Left lung (tissue), 14 donors: Measurements from ENCODE around the gene CBLL2. TPM values are rescaled to one million over a fixed set of nuclear protein-coding genes. Genes with fewer than 3 reads are reported as not detected.

ENCODE experiments used
- ATAC-seq: fragments of 200-7000 bp; cut with Tn5 transposase; one replicate; pipeline ENCODE4 v1.9.1; 2020; ENCODE audit warnings: moderate library complexity
- DNase-seq, 4 donors: peaks; one replicate each; pipeline ENCODE4 v3.0.0-alpha.2; 2013 to 2020
- H3K27ac ChIP-seq, 2 donors: fragments of 200-600 bp; sonication (generic) in 1 of 2; one replicate each; pipeline versions ENCODE4 v1.5.0 to v1.8.0; 2020 to 2021
- H3K27me3 ChIP-seq, 2 donors: fragments of 200-600 bp; sonication (generic) in 1 of 2; one replicate each; pipeline versions ENCODE4 v1.5.0 to v1.8.0; 2020 to 2021
- H3K36me3 ChIP-seq, 2 donors: fragments of 200-600 bp; sonication (generic) in 1 of 2; one replicate each; pipeline versions ENCODE4 v1.5.0 to v1.8.0; 2020 to 2021
- H3K4me1 ChIP-seq, 2 donors: fragments of 200-600 bp; one replicate each; pipeline ENCODE4 v1.8.0; 2021
- H3K4me3 ChIP-seq, 2 donors: fragments of 200-600 bp; sonication (generic) in 1 of 2; one replicate each; pipeline versions ENCODE4 v1.5.0 to v1.8.0; 2020 to 2021; ENCODE audit warnings: mild to moderate bottlenecking in 1 of 2
- H3K9me3 ChIP-seq, 2 donors: fragments of 200-600 bp; sonication (generic) in 1 of 2; one replicate each; pipeline versions ENCODE4 v1.5.0 to v1.8.0; 2020 to 2021
- intact Hi-C, 2 donors: fragments of 100-400 bp; cut with DNase I; formaldehyde crosslinking; loops; one replicate each; pipeline versions ENCODE4 v1.11.2 to v1.14.2; 2022
- long read RNA-seq, 12 donors: library from polyadenylated mRNA in 2 of 12; unstranded in 2 of 12; transcript quantifications; one replicate each; pipeline ENCODE4 v2.0.0 and lab custom pipeline, GENCODE V29; 2019 to 2026
- polyA plus RNA-seq, 6 donors: library from polyadenylated mRNA; unstranded; fragments of 120-200 nt; gene quantifications; one replicate each; pipeline ENCODE4 v1.2.1, GENCODE V29; 2013; ENCODE audit not compliant: insufficient read length in 6 of 6
- total RNA-seq, 2 donors: library from RNA; stranded (reverse); fragmentation: NEBNext Ultra II Directional; extraction: Animal tissue kit (Norgen Biotek cat#: 25700); gene quantifications; one replicate each; pipeline ENCODE4 v1.2.1, GENCODE V29; 2021
- TF ChIP-seq, protein P1 (sequence below), 2 donors: fragments of 200-600 bp; sonication (generic) in 1 of 2; IDR thresholded peaks; one replicate each; pipeline versions ENCODE4 v1.5.0 to v1.8.0; 2021; ENCODE audit warnings: antibody characterized with exemption in 2 of 2
- donor health status: DM: no; HTN: yes; CAD: no.
- donor health status: DM: no; HTN: no; CAD: no.

CBLL2 gene, protein sequence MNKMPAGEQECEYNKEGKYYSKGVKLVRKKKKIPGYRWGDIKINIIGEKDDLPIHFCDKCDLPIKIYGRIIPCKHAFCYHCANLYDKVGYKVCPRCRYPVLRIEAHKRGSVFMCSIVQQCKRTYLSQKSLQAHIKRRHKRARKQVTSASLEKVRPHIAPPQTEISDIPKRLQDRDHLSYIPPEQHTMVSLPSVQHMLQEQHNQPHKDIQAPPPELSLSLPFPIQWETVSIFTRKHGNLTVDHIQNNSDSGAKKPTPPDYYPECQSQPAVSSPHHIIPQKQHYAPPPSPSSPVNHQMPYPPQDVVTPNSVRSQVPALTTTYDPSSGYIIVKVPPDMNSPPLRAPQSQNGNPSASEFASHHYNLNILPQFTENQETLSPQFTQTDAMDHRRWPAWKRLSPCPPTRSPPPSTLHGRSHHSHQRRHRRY
- total RNA-seq (not detected), polyA plus RNA-seq (not detected)
- long read RNA-seq, donor 1: 0 reads
- long read RNA-seq, donor 2: 0 reads
- long read RNA-seq, donor 3: 0 reads
- long read RNA-seq, donor 4: 0 reads
- long read RNA-seq, donor 5: 0 reads
- long read RNA-seq, donor 6: 0 reads
- long read RNA-seq, donor 7: 0 reads
- long read RNA-seq, donor 8: 0 reads
- long read RNA-seq, donor 9: 0 reads
- long read RNA-seq, donor 10: 0 reads
- long read RNA-seq, donor 11: 0 reads
- long read RNA-seq, donor 12: 0 reads

- DNase-seq (no peak), ATAC-seq (no peak)
- Histone ChIP-seq H3K4me3 (no peak within 1 kb of the TSS), H3K4me1 (no peaks in the 10 kb centered on the region), H3K9me3 (no peaks in the 10 kb centered on the region), H3K27ac (no peak within 1 kb of the TSS), H3K36me3 (no peaks in the 10 kb centered on the region), H3K27me3 (no peaks in the 10 kb centered on the region)
- TF ChIP-seq, protein P1, sequence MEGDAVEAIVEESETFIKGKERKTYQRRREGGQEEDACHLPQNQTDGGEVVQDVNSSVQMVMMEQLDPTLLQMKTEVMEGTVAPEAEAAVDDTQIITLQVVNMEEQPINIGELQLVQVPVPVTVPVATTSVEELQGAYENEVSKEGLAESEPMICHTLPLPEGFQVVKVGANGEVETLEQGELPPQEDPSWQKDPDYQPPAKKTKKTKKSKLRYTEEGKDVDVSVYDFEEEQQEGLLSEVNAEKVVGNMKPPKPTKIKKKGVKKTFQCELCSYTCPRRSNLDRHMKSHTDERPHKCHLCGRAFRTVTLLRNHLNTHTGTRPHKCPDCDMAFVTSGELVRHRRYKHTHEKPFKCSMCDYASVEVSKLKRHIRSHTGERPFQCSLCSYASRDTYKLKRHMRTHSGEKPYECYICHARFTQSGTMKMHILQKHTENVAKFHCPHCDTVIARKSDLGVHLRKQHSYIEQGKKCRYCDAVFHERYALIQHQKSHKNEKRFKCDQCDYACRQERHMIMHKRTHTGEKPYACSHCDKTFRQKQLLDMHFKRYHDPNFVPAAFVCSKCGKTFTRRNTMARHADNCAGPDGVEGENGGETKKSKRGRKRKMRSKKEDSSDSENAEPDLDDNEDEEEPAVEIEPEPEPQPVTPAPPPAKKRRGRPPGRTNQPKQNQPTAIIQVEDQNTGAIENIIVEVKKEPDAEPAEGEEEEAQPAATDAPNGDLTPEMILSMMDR (IDR thresholded peaks at IDR 0.05): no peak
- intact Hi-C loops: no loop called here
These were observed at the start of gene CBLL2 for GRCh38 chrX:22272613-22273012. Gene CBLL2, plus strand, starts transcription at chrX:22272913. Its CDS starts 79 bp downstream, at chrX:22272992.

- TF ChIP-seq, protein P1 (IDR thresholded peaks at IDR 0.05): no peak
- H3K9me3 ChIP-seq: no peaks in the 10 kb centered on the region
- H3K27ac ChIP-seq: no peak overlapping the region
- no peak overlapping the region for H3K4me3 ChIP-seq
- no peaks in the 10 kb centered on the region for H3K36me3 ChIP-seq
- DNase-seq: peak in 1 of 4 donors; percentile 2
- ATAC-seq: no peak
- no peaks in the 10 kb centered on the region for H3K27me3 ChIP-seq
- no peaks in the 10 kb centered on the region for H3K4me1 ChIP-seq
- intact Hi-C loops: no loop called here
These were observed 38.3 kb upstream of the CBLL2 start for GRCh38 chrX:22234380-22234779.

DNA sequence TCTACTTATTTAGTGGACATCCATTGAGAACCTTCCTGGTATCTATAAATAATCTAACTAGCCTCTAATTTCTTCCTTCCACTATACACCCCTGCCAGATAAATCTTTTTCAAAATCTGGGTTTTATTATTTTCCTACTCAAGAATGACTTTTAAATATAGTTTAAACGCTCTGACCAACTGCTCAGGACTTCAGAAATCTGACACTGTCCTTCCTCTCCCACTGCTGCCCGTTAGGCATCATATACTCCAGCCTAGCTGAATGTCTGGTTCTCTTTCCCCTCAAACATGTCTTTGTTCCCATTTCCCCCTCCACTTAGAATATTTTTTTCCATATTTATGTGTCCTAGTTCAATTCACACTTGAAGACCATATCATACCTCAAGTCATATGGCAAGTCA is 35.2 kb upstream of the CBLL2 start:
- no peaks in the 10 kb centered on the region for H3K36me3 ChIP-seq
- TF ChIP-seq, protein P1 (IDR thresholded peaks at IDR 0.05): no peak
- H3K4me3 ChIP-seq: no peak overlapping the region
- H3K27ac ChIP-seq: no peak overlapping the region
- no peaks in the 10 kb centered on the region for H3K4me1 ChIP-seq
- no peaks in the 10 kb centered on the region for H3K27me3 ChIP-seq
- DNase-seq (no peak), ATAC-seq (no peak)
- no peaks in the 10 kb centered on the region for H3K9me3 ChIP-seq
- intact Hi-C loops: no loop called here

DNA sequence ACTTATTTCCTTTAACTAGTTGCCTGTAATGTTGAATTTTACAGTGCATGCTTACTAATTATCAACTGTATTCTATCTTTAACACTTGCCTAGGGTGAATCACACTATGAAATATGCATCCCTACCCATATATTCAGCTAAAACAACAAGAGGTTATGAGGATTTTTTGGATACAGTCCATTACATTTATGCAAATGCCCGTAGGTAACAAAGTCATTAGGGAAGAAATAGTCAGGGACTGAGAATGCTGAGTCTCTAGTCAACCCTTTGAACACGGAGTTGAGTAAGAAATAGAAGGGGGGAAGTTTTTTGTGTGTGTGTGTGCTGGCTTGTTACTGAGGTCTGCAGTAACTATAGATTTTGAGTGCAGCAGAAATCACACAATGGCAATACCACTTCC is 26.1 kb upstream of the CBLL2 start:
- H3K4me3 ChIP-seq: no peak overlapping the region
- intact Hi-C loops: no loop called here
- no peaks in the 10 kb centered on the region for H3K4me1 ChIP-seq
- no peak for ATAC-seq
- no peaks in the 10 kb centered on the region for H3K27me3 ChIP-seq
- H3K36me3 ChIP-seq: no peaks in the 10 kb centered on the region
- no peak for DNase-seq
- no peak overlapping the region for H3K27ac ChIP-seq
- TF ChIP-seq, protein P1 (IDR thresholded peaks at IDR 0.05): no peak
- H3K9me3 ChIP-seq: no peaks in the 10 kb centered on the region

DNA sequence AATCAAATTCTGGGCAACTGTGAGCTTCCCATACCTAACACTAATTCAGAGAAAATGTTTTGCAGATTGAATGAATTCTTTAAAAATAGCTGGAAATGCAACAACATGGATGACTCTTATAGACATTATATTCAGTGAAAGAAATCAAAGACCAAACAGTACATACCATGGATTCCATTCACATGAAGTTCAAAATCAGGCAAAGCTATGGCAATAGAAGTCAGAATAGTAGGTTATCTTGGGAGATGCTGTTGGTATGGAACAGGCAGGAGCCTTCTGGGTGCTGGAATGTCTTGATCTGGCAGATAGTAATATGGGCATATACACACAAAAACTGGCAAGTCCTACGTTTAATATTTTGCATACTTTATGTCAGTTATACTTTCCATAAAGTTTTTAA is 25.5 kb upstream of the CBLL2 start:
- no peak overlapping the region for H3K4me3 ChIP-seq
- no peak for DNase-seq
- TF ChIP-seq, protein P1 (IDR thresholded peaks at IDR 0.05): no peak

More for the DNA sequence above, 25.5 kb upstream of the CBLL2 start:
- Histone ChIP-seq H3K27ac (no peak overlapping the region), H3K9me3 (no peaks in the 10 kb centered on the region), H3K4me1 (no peaks in the 10 kb centered on the region), H3K27me3 (no peaks in the 10 kb centered on the region), H3K36me3 (no peaks in the 10 kb centered on the region)
- intact Hi-C loops: no loop called here
- no peak for ATAC-seq
